ENCODE results near the gene TBC1D24. TPM values are rescaled to one million over a fixed set of nuclear protein-coding genes. Genes with fewer than 3 reads are reported as not detected.
A peak's percentile ranks its signal among the peaks of the same experiment; 100 is the strongest.

Gene TBC1D24
- total RNA-seq, 1 donor from 2014 or later = 11.1 TPM

DNA sequence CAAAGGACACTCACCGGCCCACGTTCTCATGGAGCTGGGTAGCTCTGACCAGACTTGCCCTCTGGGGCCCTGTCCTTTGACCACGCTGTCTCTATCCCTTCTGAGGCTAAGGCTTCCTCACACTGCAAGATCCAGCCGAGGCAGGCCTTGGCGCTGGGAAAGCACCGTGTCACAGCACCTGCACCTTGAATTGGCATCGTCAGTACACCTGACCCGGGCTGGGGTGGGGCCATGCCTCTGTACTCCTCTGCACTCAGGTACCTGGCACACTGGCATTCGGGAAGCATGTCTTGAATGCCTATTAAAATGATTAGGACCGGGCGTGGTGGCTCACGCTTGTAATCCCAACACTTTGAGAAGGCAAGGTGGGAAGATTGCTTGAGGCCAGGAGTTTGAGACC lies 6.0 kb downstream of the TBC1D24 start:
- Histone ChIP-seq H3K36me3 (no peaks in the 10 kb centered on the region), H3K27me3 (ENCODE audit: low read depth) (no peaks in the 10 kb centered on the region), H3K4me1 (peaks cover 44% of the 10 kb centered on the region), H3K27ac (replicated peaks) (no peak overlapping the region), H3K9me3 (replicated peaks) (no peaks in the 10 kb centered on the region), H3K4me3 (no peak overlapping the region)
- TF ChIP-seq, protein P1, sequence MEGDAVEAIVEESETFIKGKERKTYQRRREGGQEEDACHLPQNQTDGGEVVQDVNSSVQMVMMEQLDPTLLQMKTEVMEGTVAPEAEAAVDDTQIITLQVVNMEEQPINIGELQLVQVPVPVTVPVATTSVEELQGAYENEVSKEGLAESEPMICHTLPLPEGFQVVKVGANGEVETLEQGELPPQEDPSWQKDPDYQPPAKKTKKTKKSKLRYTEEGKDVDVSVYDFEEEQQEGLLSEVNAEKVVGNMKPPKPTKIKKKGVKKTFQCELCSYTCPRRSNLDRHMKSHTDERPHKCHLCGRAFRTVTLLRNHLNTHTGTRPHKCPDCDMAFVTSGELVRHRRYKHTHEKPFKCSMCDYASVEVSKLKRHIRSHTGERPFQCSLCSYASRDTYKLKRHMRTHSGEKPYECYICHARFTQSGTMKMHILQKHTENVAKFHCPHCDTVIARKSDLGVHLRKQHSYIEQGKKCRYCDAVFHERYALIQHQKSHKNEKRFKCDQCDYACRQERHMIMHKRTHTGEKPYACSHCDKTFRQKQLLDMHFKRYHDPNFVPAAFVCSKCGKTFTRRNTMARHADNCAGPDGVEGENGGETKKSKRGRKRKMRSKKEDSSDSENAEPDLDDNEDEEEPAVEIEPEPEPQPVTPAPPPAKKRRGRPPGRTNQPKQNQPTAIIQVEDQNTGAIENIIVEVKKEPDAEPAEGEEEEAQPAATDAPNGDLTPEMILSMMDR (IDR thresholded peaks at IDR 0.05; ENCODE audit: borderline replicate concordance) = no peak
- no peak for DNase-seq
- intact Hi-C loops (cut with micrococcal nuclease) = no loop called here

DNA sequence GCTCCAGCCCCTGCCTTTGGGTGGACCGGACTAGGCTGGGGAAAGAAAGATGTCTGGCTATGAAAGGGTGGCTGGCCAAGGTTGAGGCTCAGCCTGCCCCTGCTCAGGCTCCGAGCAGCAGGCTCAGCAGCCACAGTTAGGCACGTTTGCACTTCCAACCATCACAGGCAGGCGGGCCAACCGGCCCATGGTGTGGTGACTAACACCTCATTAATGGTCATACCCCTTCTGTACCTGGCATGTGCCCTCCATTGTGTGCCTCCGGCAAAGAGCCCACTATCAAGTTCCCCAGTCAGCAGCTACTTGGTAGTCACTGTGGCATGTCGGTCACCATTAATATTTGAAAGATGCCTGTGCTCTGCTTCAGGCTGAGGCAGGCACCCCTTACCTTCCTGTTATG lies 6.7 kb downstream of the TBC1D24 start:
- Histone ChIP-seq H3K4me3 (no peak overlapping the region), H3K9me3 (replicated peaks) (no peaks in the 10 kb centered on the region), H3K4me1 (peaks cover 46% of the 10 kb centered on the region), H3K27ac (replicated peaks) (no peak overlapping the region), H3K36me3 (no peaks in the 10 kb centered on the region), H3K27me3 (ENCODE audit: low read depth) (no peaks in the 10 kb centered on the region)
- intact Hi-C loops (cut with micrococcal nuclease) = no loop called here
- TF ChIP-seq, protein P1 (IDR thresholded peaks at IDR 0.05; ENCODE audit: borderline replicate concordance) = no peak
- DNase-seq = no peak

DNA sequence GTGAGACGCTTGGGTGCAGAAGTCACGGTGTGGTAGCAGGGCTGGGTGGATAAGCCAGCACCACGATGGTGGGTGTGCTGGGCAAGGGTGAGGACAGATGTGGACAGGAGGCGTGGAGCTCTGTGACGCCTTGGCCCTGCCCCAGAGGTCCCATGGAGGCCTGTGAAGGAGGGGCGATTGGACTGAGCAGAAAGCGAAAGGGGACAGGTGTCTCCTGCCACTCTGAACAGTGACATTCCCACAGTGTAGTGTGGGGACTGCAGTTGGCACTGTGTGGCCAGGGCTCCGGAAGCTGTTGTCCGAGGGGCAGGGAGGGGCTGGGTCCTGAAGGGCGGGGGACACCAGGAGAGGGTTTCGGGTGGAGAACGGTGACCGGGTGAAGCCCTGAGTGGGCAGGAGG lies 7.3 kb downstream of the TBC1D24 start:
- Histone ChIP-seq H3K36me3 (no peaks in the 10 kb centered on the region), H3K27ac (replicated peaks) (peak overlapping the region; percentile 27), H3K9me3 (replicated peaks) (no peaks in the 10 kb centered on the region), H3K4me3 (no peak overlapping the region), H3K4me1 (peaks cover 51% of the 10 kb centered on the region), H3K27me3 (ENCODE audit: low read depth) (no peaks in the 10 kb centered on the region)
- DNase-seq = no peak
- TF ChIP-seq, protein P1 (IDR thresholded peaks at IDR 0.05; ENCODE audit: borderline replicate concordance) = no peak
- intact Hi-C loops (cut with micrococcal nuclease) = no loop called here

DNA sequence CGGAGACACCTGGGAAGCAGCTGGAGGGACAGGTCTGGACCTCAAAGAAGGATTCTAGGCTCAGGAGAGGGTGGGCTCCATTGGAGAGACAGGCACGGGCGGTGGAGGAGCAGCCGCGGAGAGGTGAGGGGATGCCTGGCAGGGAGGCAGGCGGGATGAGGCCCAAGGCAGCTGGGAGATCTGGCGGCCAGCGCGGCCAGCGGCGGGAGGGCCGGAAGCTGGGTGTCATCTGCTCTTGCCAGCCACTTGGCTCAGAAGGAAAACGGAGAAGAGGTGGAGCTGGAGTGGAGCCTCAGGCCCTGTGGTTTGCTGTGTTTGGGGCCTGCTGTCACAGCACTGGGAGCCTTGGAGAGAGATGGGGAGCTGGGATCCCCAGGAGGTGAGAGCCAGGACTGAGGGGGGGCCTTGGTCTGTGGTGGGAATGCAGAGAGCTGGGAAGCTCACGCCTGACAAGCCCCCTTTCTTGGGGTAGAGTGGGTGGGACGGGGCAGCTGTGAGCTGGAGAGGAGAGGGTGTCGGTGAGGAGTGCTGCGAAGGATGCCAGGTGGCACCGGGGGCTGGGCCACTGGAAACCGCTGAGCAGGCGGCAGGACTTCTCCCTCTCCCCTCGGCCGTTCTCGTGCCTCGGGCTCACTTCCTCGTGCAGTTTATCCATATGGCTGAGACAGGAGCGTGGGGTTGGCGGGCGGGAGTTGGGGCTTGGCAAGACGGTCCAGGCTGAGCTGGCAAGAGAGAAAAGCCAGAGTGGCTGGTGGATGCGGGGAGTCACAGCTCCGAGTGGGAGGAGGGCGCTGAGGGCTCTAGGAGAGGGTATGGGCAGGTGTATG lies 8.0 kb downstream of the TBC1D24 start:
- H3K9me3 ChIP-seq (replicated peaks) = no peaks in the 10 kb centered on the region
- TF ChIP-seq, protein P1 (IDR thresholded peaks at IDR 0.05; ENCODE audit: borderline replicate concordance) = no peak
- intact Hi-C loops (cut with micrococcal nuclease) = no loop called here
- peak; percentile 60 for DNase-seq
- peak overlapping the region; percentile 27 for H3K27ac ChIP-seq (replicated peaks)
- H3K4me1 ChIP-seq = peaks cover 55% of the 10 kb centered on the region
- H3K36me3 ChIP-seq = no peaks in the 10 kb centered on the region
- peak overlapping the region; percentile 24 for H3K4me3 ChIP-seq
- H3K27me3 ChIP-seq (ENCODE audit: low read depth) = no peaks in the 10 kb centered on the region

DNA sequence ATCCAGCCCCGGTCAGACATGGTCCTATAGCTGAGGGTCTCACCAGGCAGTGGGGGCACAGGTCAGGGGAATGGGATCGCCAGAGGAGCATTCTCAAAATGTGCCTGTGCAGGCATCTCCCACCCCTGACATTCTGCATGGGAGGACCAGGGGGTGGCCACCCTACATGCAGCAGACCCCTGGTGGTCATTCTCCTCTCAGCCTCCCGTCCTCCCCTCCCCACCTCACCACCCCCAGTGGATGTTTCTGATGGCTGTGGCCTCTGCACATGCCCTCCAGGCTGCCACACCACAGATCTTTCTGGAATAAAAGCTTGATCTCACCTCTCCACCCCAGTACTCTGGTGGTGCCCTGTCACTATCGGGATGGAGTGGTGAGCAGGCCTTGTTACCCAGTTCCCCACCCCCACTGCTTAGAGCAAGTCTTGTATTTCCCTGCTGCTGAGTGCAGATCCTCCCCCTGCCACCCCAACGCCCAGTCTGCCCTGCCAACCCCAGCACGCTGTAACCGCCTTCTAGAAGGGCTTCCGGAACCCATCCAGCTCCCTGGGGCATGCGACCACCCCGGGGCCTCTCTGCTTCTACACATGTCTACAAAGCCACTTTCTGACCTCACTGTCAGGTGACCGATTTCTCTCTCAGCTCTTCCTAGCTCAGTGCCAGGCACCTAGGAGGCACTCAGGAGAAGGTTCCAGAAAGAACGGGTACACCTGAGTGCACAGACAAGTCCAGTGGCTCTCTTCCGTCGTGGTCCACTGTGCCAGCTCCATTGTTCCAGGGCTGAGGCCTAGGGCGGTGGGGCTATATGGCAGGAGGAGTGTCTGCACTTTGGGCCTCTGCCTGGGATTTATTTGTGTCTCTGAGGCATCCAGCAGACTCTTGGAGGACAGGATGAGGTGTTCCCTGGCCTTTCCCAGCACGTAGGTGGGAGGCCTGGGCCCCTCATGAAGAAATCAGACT lies 9.3 kb downstream of the TBC1D24 start:
- no peak overlapping the region for H3K4me3 ChIP-seq
- H3K9me3 ChIP-seq (replicated peaks) = no peaks in the 10 kb centered on the region
- H3K27ac ChIP-seq (replicated peaks) = no peak overlapping the region
- no peaks in the 10 kb centered on the region for H3K27me3 ChIP-seq (ENCODE audit: low read depth)
- intact Hi-C loops (cut with micrococcal nuclease) = no loop called here
- H3K4me1 ChIP-seq = peaks cover 55% of the 10 kb centered on the region
- TF ChIP-seq, protein P1 (IDR thresholded peaks at IDR 0.05; ENCODE audit: borderline replicate concordance) = no peak
- no peak for DNase-seq
- no peaks in the 10 kb centered on the region for H3K36me3 ChIP-seq

Data from left ventricle myocardium inferior (tissue), 1 donor.